Astrocyte of the spinal cord (primary cell): ENCODE results near the gene MAP2K3.
A peak's percentile ranks its signal among the peaks of the same experiment; 100 is the strongest.
"Not testable (repeated sequence)": the region's sequence is repeated elsewhere in the genome, so short reads cannot be mapped to it uniquely, and the experiment has no call there.

ENCODE experiments used
- DNase-seq: peaks from one replicate; pipeline ENCODE4 v3.0.0; 2011; ENCODE audit warnings: low read depth, low spot score
- H3K4me3 ChIP-seq: 2 replicates; pipeline ENCODE4 v1.5.1; 2011; ENCODE audit warnings: low read depth, mild to moderate bottlenecking, low read length, moderate library complexity
- CTCF ChIP-seq: IDR thresholded peaks from 2 replicates; pipeline ENCODE4 v1.5.1; 2012; ENCODE audit warnings: low read depth, mild to moderate bottlenecking, low read length, inconsistent platforms
- in situ Hi-C: cut with HindIII; loops from 2 replicates; pipeline ENCODE4 v1.10.0; 2017; ENCODE audit warnings: low sequenced_read_pairs

Gene MAP2K3

GRCh38 chr17:21308931-21309381 is 24.4 kb downstream of the MAP2K3 start:
- in situ Hi-C loops, DNase-seq: not testable (repeated sequence)

GRCh38 chr17:21310061-21310765 is 25.7 kb downstream of the MAP2K3 start:
- in situ Hi-C loops, DNase-seq, H3K4me3 ChIP-seq: not testable (repeated sequence)

More at GRCh38 chr17:21308931-21309381, 24.4 kb downstream of the MAP2K3 start:
- H3K4me3 ChIP-seq = not testable (repeated sequence)

- DNase-seq, H3K4me3 ChIP-seq: not testable (repeated sequence)
Measured at GRCh38 chr17:21310766-21311602, 26.5 kb downstream of the MAP2K3 start.

GRCh38 chr17:21313320-21313719 is 28.8 kb downstream of the MAP2K3 start:
- DNase-seq = no peak
- H3K4me3 ChIP-seq = no peak overlapping the region
- in situ Hi-C loops = no loop called here
- TF ChIP-seq CTCF = no peak

More at GRCh38 chr17:21310766-21311602, 26.5 kb downstream of the MAP2K3 start:
- in situ Hi-C loops = not testable (repeated sequence)

- DNase-seq, H3K4me3 ChIP-seq, in situ Hi-C loops: not testable (repeated sequence)
Measured at GRCh38 chr17:21313761-21314160, 29.2 kb downstream of the MAP2K3 start.

GRCh38 chr17:21314261-21314664 is 29.8 kb downstream of the MAP2K3 start:
- in situ Hi-C loops, H3K4me3 ChIP-seq, DNase-seq: not testable (repeated sequence)

GRCh38 chr17:21314701-21315111 is 30.2 kb downstream of the MAP2K3 start:
- DNase-seq, in situ Hi-C loops, H3K4me3 ChIP-seq: not testable (repeated sequence)

GRCh38 chr17:21315246-21316000 is 30.9 kb downstream of the MAP2K3 start:
- H3K4me3 ChIP-seq, in situ Hi-C loops, DNase-seq: not testable (repeated sequence)

- in situ Hi-C loops, H3K4me3 ChIP-seq, DNase-seq: not testable (repeated sequence)
Measured at GRCh38 chr17:21316212-21316886, 31.8 kb downstream of the MAP2K3 start.

- in situ Hi-C loops, H3K4me3 ChIP-seq: not testable (repeated sequence)
- peak; percentile 26 for DNase-seq
Measured at GRCh38 chr17:21316887-21317500, 32.5 kb downstream of the MAP2K3 start.

- in situ Hi-C loops, DNase-seq: not testable (repeated sequence)
Measured at GRCh38 chr17:21317821-21318220, 33.3 kb downstream of the MAP2K3 start.

More at GRCh38 chr17:21317821-21318220, 33.3 kb downstream of the MAP2K3 start:
- not testable (repeated sequence) for H3K4me3 ChIP-seq
